HepG2 (cell line): ENCODE results near the gene GSDMA. TPM values are rescaled to one million over a fixed set of nuclear protein-coding genes. Genes with fewer than 3 reads are reported as not detected.

ENCODE experiments used
- ATAC-seq: fragments of 200-7000 bp; cut with Tn5 transposase; 3 replicates; pipeline ENCODE4 v1.9.1; 2020; ENCODE audit warnings: mild to moderate bottlenecking, moderate library complexity
- BruUV-seq: library from RNA; stranded (reverse); fragments of 400-500 nt; replicated peaks from 2 replicates; lab custom pipeline; 2021; lab: Mats Ljungman, UMichigan
- CTCF ChIA-PET: fragments of 300-600 bp; formaldehyde crosslinking; extraction: SDS; loops from one replicate; lab custom pipeline; 2021; ENCODE audit warnings: low total read pairs, inconsistent platforms, low intra/inter-chr PET ratio; lab: Yijun Ruan, JAX
- POLR2A ChIA-PET: fragments of 350-600 bp; sonication (Branson Sonifier 250); formaldehyde crosslinking; loops from one replicate; lab custom pipeline; 2020; ENCODE audit warnings: antibody characterized with exemption, inconsistent platforms; lab: Yijun Ruan, JAX
- DNase-seq: peaks from one replicate; pipeline ENCODE4 v3.0.0-alpha.2; 2015; ENCODE audit warnings: low spot score
- FAIRE-seq: peaks from 3 replicates; lab custom pipeline; 2011; peaks lifted over from hg19 to GRCh38; lab: Jason Lieb, UNC
- H2AFZ ChIP-seq: one replicate; pipeline ENCODE4 v1.6.1; 2011; ENCODE audit warnings: low read length, inconsistent platforms
- H3K27ac ChIP-seq: fragments of 300-600 bp; 3 replicates; pipeline ENCODE4 v1.8.0; 2011; ENCODE audit warnings: mixed run types, mild to moderate bottlenecking, mixed read lengths, low read length, inconsistent platforms; ENCODE audit not compliant: insufficient read depth; ENCODE audit errors: extremely low read length
- H3K27me3 ChIP-seq, 2 experiments: fragments of 200-600 bp in 1 of 2; 2 replicates in 1 of 2; 3 replicates in 1 of 2; pipeline versions ENCODE4 v1.6.0 to v1.8.0; 2011; ENCODE audit warnings: low read length in 2 of 2, mild to moderate bottlenecking in 2 of 2, moderate library complexity in 2 of 2, inconsistent platforms in 1 of 2; ENCODE audit not compliant: insufficient read depth in 2 of 2, control insufficient read depth in 1 of 2
- H3K36me3 ChIP-seq, 2 experiments: fragments of 200-600 bp in 1 of 2; replicated peaks in 1 of 2; 2 replicates in 1 of 2; 3 replicates in 1 of 2; pipeline versions ENCODE4 v1.5.1 to v1.8.0; 2011; ENCODE audit warnings: low read length in 2 of 2, inconsistent platforms in 1 of 2; ENCODE audit not compliant: insufficient read depth in 2 of 2, control insufficient read depth in 1 of 2
- H3K4me1 ChIP-seq: 2 replicates; pipeline ENCODE4 v1.5.1; 2012; ENCODE audit warnings: low read length, inconsistent platforms; ENCODE audit not compliant: insufficient read depth
- H3K4me2 ChIP-seq: 2 replicates; pipeline ENCODE4 v1.6.0; 2011; ENCODE audit warnings: low read depth, low read length, inconsistent platforms
- H3K4me3 ChIP-seq, 3 experiments: fragments of 200-600 bp in 1 of 3; sonication (generic), shearing (Covaris generic) in 1 of 3; replicated peaks in 1 of 3; 2 replicates each; pipeline ENCODE4 v1.5.1; 2011 to 2016; ENCODE audit warnings: low read length in 3 of 3, inconsistent platforms in 2 of 3, low read depth in 2 of 3, mild to moderate bottlenecking in 2 of 3, control low read depth in 1 of 3, mixed read lengths in 1 of 3; ENCODE audit not compliant: insufficient read depth in 1 of 3
- H3K79me2 ChIP-seq: one replicate; pipeline ENCODE4 v1.6.1; 2011; ENCODE audit warnings: low read length, inconsistent platforms; ENCODE audit not compliant: insufficient read depth
- H3K9ac ChIP-seq: 2 replicates; pipeline ENCODE4 v1.6.0; 2011; ENCODE audit warnings: mild to moderate bottlenecking, low read depth, low read length, inconsistent platforms; ENCODE audit not compliant: insufficient read depth
- H3K9me3 ChIP-seq: 2 replicates; pipeline ENCODE4 v1.5.1; 2012; ENCODE audit warnings: mild to moderate bottlenecking, low read length
- H4K20me1 ChIP-seq: 2 replicates; pipeline ENCODE4 v1.6.0; 2011; ENCODE audit warnings: inconsistent platforms, mild to moderate bottlenecking, low read length, moderate library complexity; ENCODE audit not compliant: insufficient read depth
- FUBP1 ChIP-seq: sonication (generic); formaldehyde crosslinking; IDR thresholded peaks from 2 replicates; pipeline ENCODE4 v1.5.1; 2020; ENCODE audit warnings: missing genetic modification reagents, mild to moderate bottlenecking, borderline replicate concordance
- HMG20B ChIP-seq: conservative IDR thresholded peaks from 2 replicates; pipeline ENCODE4 v1.6.1; 2016; ENCODE audit warnings: missing genetic modification reagents, missing compliant biosample characterization
- MBD4 ChIP-seq: IDR thresholded peaks from 2 replicates; pipeline ENCODE4 v1.6.1; 2012; ENCODE audit warnings: low read length, inconsistent platforms, borderline replicate concordance
- NFE2L1 ChIP-seq: sonication (generic); formaldehyde crosslinking; IDR thresholded peaks from 2 replicates; pipeline ENCODE4 v1.4.0; 2020; ENCODE audit warnings: missing genetic modification reagents, mild to moderate bottlenecking, borderline replicate concordance
- NFYB ChIP-seq: sonication (generic); formaldehyde crosslinking; IDR thresholded peaks from 2 replicates; pipeline ENCODE4 v1.4.0; 2020; ENCODE audit warnings: missing genetic modification reagents
- PCBP2 ChIP-seq: fragments of 200-400 bp; formaldehyde crosslinking; optimal IDR thresholded peaks from 2 replicates; pipeline ENCODE3; 2018; ENCODE audit warnings: low read length, low read depth; ENCODE audit not compliant: poor library complexity, severe bottlenecking
- SMYD3 ChIP-seq: sonication (generic); formaldehyde crosslinking; IDR thresholded peaks from 2 replicates; pipeline ENCODE4 v1.8.1; 2023; ENCODE audit warnings: mild to moderate bottlenecking, missing genetic modification reagents
- USF2 ChIP-seq, 2 experiments: sonication (generic) in 1 of 2; formaldehyde crosslinking in 1 of 2; IDR thresholded peaks; 2 replicates each; pipeline versions ENCODE4 v1.5.1 to v1.6.1; 2011 to 2020; ENCODE audit warnings: borderline replicate concordance in 1 of 2, low read depth in 1 of 2, low read length in 1 of 2, mild to moderate bottlenecking in 1 of 2, missing genetic modification reagents in 1 of 2, moderate library complexity in 1 of 2
- XRCC5 ChIP-seq: fragments of 200-400 bp; formaldehyde crosslinking; optimal IDR thresholded peaks from 2 replicates; pipeline ENCODE3; 2017; ENCODE audit warnings: mild to moderate bottlenecking, low read length
- ZBTB7A ChIP-seq: sonication (generic); formaldehyde crosslinking; IDR thresholded peaks from 2 replicates; pipeline ENCODE4 v1.8.0; 2022; ENCODE audit warnings: mild to moderate bottlenecking, missing genetic modification reagents
- ZNF512B ChIP-seq: sonication (generic); formaldehyde crosslinking; IDR thresholded peaks from 2 replicates; pipeline ENCODE4 v1.5.1; 2020; ENCODE audit warnings: missing genetic modification reagents, mild to moderate bottlenecking, borderline replicate concordance
- ZSCAN29 ChIP-seq: sonication (generic); formaldehyde crosslinking; conservative IDR thresholded peaks from 2 replicates; pipeline ENCODE4 v1.4.0; 2020; ENCODE audit warnings: mild to moderate bottlenecking, missing genetic modification reagents
- WGBS: methylation state at CpG from one replicate; pipeline ENCODE4 v1.1.6; 2017; ENCODE audit warnings: low lambda C conversion rate; 5-methylcytosine and 5-hydroxymethylcytosine counted together
- in situ Hi-C: cut with HindIII; loops from 2 replicates; pipeline ENCODE4 v1.10.0; 2017; ENCODE audit warnings: low pct_unique_long_range_greater_than_20kb; ENCODE audit not compliant: extremely low pct_ligation_motif_present
- intact Hi-C: fragments of 100-400 bp; cut with micrococcal nuclease; formaldehyde crosslinking; loops from one replicate; pipeline ENCODE4 v1.10.0; 2022; ENCODE audit not compliant: unreplicated experiment
- polyA plus RNA-seq, 8 experiments: library from polyadenylated mRNA; depleted of rRNA in 3 of 8; stranded (reverse) in 7 of 8; unstranded in 1 of 8; fragments of >200 nt; fragmentation: Illumina TruSeq in 4 of 8; extraction: Trizol in 4 of 8; gene quantifications; 2 replicates each; pipeline versions ENCODE4 v1.2.1 to v1.2.3, GENCODE V29; 2011 to 2016; ENCODE audit warnings: low read depth in 4 of 8, missing spikeins in 1 of 8, mixed read lengths in 1 of 8; ENCODE audit not compliant: insufficient read depth in 1 of 8
- total RNA-seq, 5 experiments: library from RNA; depleted of rRNA; stranded (reverse); fragments of >200 nt; fragmentation: Illumina TruSeq; extraction: Trizol; gene quantifications; 2 replicates each; pipeline ENCODE4 v1.2.3, GENCODE V29; 2016; ENCODE audit warnings: low read depth in 1 of 5

The GSDMA gene
- total and polyA plus RNA-seq, 2 of the 13 experiments (the other 11 are each of a cell fraction or from before 2014, with no cell fraction given) = not detected

- TF ChIP-seq USF2 (IDR thresholded peaks at IDR 0.05; ENCODE audit: low read depth, low read length) (no peak), USF2 (CRISPR knock-in tag; IDR thresholded peaks at IDR 0.05; ENCODE audit: borderline replicate concordance) (no peak), ZBTB7A (CRISPR knock-in tag) (no peak), NFE2L1 (CRISPR knock-in tag) (no peak), XRCC5 (no peak), PCBP2 (no peak)
- TF ChIP-seq, all 625 proteins: peak for 0
These were observed 58.7 kb downstream of the GSDMA start (continued) for GRCh38 chr17:40021451-40021971.

- no peaks in the 10 kb centered on the region for H3K79me2 ChIP-seq
- BruUV-seq = no TSS peak
- in situ Hi-C loops = no loop called here
- H3K27ac ChIP-seq = no peak overlapping the region
- H3K4me2 ChIP-seq = no peak overlapping the region
- H4K20me1 ChIP-seq = no peaks in the 10 kb centered on the region
- ChIA-PET POLR2A (no interaction called here), CTCF (no interaction called here)
- TF ChIP-seq ZNF512B (no peak), ZSCAN29 (no peak), FUBP1 (CRISPR knock-in tag) (no peak), SMYD3 (no peak), HMG20B (CRISPR knock-in tag) (no peak), MBD4 (no peak), NFYB (CRISPR knock-in tag) (no peak)
- no peaks in the 10 kb centered on the region for H3K9me3 ChIP-seq
- no peak for FAIRE-seq
- H3K9ac ChIP-seq = no peak overlapping the region
- H3K36me3 ChIP-seq = peaks cover 41 to 62% of the 10 kb centered on the region in 2 experiments
- H3K4me1 ChIP-seq = peaks cover 6% of the 10 kb centered on the region; the same call in 1 of the 2 replicates
- intact Hi-C loops = no loop called here
- H3K27me3 ChIP-seq = no peaks in the 10 kb centered on the region
- no peak for ATAC-seq
- no peak for DNase-seq
- H3K4me3 ChIP-seq = no peak overlapping the region
- 98% methylated on average over 6 of the region's 9 CpGs for WGBS
- H2AFZ ChIP-seq = no peak overlapping the region
These were observed 59.7 kb downstream of the GSDMA start for GRCh38 chr17:40022497-40022896.
